ENCODE results near the gene GGT5.

GGT5 gene

DNA sequence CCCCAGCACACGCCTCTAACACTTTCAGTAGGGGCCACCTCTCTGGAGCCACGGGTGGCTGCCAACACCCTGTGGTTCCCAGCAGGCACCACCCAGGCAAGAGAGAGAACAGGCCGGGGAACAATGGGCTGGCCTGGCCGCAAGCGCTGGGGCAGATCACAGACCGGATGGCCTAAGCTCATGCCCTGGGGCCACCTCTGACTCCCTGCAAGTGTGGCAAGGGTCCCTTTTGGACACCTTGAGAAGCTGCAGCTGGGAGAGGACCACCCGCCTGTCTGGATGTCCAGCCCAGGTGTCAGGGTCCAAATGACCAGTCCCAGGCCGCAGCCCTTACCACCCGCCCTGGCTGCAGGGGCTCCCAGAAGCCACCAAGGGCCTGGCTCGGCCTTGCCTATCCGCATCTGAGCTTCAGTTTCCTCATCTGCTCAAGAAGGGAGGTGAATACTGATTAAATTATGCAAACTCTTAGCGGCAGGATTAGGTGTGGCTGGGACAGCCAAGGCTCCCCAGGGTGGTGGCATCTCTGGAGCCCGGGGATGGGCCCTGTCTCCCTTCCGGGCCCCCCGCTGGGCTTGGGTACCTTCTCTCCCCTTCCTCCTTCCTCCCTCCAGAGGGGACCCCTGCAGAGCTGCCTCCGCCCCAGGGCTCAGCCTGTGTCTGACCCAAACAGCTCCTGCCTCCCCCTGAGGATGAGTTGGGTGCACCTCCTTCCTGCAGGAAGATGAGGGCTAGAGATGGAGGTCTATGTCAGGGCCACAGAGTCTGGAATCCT is 64.4 kb downstream of the GGT5 start:
- no peak for FAIRE-seq
- TF ChIP-seq POLR2A (IDR thresholded peaks at IDR 0.05; ENCODE audit: low read depth, low read length) (no peak), TAF1 (IDR thresholded peaks at IDR 0.05; ENCODE audit: low read depth, low read length) (no peak), POU2F2 (IDR thresholded peaks at IDR 0.05; ENCODE audit: low read depth, low read length) (no peak), SPI1 (IDR thresholded peaks at IDR 0.05; ENCODE audit: low read depth, low read length) (no peak), POLR2AphosphoS5 (IDR thresholded peaks at IDR 0.05; ENCODE audit: low read depth, low read length) (no peak), PAX5 (IDR thresholded peaks at IDR 0.05; ENCODE audit: insufficient read depth, low read length, severe bottlenecking) (no peak)
- no peak for DNase-seq (ENCODE audit: insufficient read length, low spot score)

DNA sequence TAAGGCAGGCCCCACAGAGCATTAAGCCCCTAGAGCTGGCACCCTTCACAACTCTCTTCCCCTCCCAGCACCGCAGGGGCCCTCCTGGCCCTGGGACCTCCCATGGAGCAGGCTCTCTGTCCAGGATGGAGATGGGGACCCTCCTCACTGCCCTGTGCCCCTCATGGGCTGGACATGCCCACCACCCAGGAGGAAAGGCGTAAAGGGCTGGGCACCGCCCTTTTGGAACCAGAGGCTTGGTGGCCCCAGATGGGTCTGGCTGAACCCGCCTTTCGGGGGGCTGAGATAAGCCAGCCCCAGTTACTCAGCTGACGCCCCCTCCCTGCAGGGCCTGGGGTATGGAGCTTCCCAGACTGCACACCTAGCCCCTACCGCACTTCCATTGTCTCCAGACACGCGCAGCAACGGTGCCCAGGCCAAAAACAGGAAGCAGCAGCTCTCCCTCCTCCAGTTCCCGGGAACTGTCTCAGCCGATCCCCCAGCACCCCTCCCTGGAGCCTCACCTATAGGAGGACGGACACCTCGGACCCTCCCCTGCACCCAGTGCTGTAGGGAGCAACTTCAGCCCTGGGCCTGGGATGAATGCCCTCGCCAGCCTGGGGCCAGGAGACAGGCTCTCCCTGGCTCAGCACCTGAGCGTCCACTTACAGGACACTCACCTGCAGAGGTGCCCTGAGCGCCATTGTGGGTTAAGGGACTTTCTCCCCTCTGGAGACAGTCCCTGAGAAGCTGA is 65.2 kb downstream of the GGT5 start:
- TF ChIP-seq PAX5 (IDR thresholded peaks at IDR 0.05; ENCODE audit: insufficient read depth, low read length, severe bottlenecking) = no peak
- TF ChIP-seq TAF1 (IDR thresholded peaks at IDR 0.05; ENCODE audit: low read depth, low read length) = no peak
- no peak; the same call in 1 of the 2 replicates for TF ChIP-seq POLR2AphosphoS5 (IDR thresholded peaks at IDR 0.05; ENCODE audit: low read depth, low read length)
- no peak for TF ChIP-seq POU2F2 (IDR thresholded peaks at IDR 0.05; ENCODE audit: low read depth, low read length)
- no peak for TF ChIP-seq SPI1 (IDR thresholded peaks at IDR 0.05; ENCODE audit: low read depth, low read length)
- no peak for TF ChIP-seq POLR2A (IDR thresholded peaks at IDR 0.05; ENCODE audit: low read depth, low read length)
- no peak for FAIRE-seq
- DNase-seq (ENCODE audit: insufficient read length, low spot score) = no peak

DNA sequence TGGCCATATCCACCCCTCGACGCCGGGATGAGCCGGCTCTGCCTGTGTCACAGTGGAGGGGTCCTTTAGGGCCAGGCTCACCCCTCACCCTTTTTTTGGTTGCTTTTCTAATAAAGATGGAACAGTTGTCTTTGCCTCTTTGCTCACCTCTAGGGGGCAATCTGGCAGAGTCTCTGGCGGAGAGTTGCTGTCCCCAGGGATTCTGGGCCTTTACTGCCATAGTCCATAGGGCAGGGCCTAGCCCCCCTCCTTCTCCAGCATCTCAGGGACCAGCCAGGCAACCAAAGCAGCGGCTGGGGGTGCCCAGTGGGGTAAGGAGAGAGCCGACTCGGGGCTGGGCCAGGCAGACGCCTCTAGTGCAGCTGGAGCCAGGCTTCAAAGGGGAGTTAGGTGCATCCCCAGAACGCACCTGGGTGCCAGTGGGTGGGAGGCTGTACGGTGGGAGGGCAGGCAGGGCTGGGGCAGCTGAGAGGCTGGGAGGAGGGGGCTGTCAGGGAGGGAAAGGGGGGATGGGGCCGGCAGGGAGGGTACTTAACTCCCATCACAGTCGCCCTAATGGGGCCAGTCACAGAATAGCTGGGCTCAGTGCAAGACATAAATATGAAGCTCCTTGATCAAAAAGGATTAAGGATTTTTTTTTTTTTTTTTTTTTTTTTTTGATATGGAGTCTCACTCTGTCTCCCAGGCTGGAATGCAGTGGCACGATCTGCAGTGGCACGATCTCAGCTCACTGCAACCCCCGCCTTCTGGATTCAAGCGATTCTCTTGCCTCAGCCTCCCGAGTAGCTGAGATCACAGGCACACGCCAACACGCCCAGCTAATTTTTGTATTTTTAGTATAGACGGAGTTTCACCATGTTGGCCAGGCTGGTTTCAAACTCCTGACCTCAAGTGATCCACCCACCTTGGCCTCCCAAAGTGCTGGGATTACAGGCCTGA is 66.1 kb downstream of the GGT5 start:
- no peak for FAIRE-seq
- TF ChIP-seq PAX5 (IDR thresholded peaks at IDR 0.05; ENCODE audit: insufficient read depth, low read length, severe bottlenecking) = no peak
- no peak for TF ChIP-seq POLR2A (IDR thresholded peaks at IDR 0.05; ENCODE audit: low read depth, low read length)
- TF ChIP-seq POU2F2 (IDR thresholded peaks at IDR 0.05; ENCODE audit: low read depth, low read length) = no peak
- TF ChIP-seq POLR2AphosphoS5 (IDR thresholded peaks at IDR 0.05; ENCODE audit: low read depth, low read length) = no peak
- no peak for TF ChIP-seq SPI1 (IDR thresholded peaks at IDR 0.05; ENCODE audit: low read depth, low read length)
- TF ChIP-seq TAF1 (IDR thresholded peaks at IDR 0.05; ENCODE audit: low read depth, low read length) = no peak
- no peak for DNase-seq (ENCODE audit: insufficient read length, low spot score)

DNA sequence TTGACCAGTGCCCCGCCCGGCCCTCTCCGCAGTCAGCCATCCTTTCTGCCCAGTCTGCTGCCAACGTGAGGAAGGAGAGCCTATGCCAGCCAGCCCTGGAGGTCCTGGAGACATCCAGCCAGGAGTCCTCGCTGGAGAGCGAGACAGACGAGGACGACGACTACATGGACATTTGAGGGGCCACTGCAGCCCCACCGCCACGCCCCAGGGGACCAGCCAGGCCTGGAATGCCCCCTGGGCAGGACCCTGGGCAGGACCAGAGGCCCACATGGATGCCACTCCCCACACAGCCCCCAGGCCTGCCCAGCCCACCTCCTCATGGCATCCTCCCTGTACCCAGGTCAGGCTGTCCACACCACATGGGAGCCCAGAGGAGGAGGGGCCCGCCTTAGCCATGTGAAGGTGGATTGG is 66.9 kb downstream of the GGT5 start:
- FAIRE-seq (no peak), DNase-seq (ENCODE audit: insufficient read length, low spot score) (no peak)
- no peak for TF ChIP-seq POU2F2 (IDR thresholded peaks at IDR 0.05; ENCODE audit: low read depth, low read length)

DNA sequence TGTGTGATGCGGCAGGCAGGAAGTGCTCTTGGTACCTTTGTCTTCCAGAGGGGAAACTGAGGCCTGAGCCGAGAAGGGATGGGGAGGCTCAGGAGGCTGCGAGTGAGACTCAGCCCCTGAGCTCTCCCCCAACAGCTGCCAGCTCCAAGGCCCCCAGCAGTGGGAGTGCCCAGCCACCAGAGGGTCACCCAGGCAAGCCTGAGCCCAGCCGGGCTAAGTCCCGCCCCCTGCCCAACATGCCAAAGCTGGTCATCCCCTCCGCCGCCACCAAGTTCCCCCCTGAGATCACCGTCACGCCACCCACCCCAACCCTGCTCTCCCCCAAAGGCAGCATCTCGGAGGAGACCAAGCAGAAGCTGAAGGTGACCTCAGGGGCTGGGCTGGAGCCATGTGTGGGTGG is 67.4 kb downstream of the GGT5 start:
- TF ChIP-seq TAF1 (IDR thresholded peaks at IDR 0.05; ENCODE audit: low read depth, low read length) (no peak), POLR2A (IDR thresholded peaks at IDR 0.05; ENCODE audit: low read depth, low read length) (no peak), POU2F2 (IDR thresholded peaks at IDR 0.05; ENCODE audit: low read depth, low read length) (no peak), POLR2AphosphoS5 (IDR thresholded peaks at IDR 0.05; ENCODE audit: low read depth, low read length) (no peak)

DNA sequence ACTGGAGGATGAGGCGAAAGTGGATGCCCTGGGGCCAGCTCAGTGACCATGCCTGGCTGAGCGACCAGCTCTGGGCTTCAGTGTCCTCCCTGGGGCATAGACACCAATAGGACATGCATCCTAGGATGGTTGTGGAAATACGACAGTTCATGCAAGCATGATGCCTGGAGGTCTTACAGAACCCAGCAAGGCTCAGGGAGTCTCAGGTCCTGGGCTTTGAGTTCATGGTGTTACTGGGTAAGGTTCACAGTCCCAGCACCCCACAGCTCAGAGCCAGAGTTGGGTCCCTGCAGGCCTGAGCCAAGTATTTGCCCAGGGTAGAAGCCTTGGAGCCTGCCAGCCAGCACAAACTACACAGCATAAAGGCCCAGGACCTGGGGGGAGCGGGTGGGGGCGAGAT is 67.8 kb downstream of the GGT5 start:
- TF ChIP-seq POLR2A (IDR thresholded peaks at IDR 0.05; ENCODE audit: low read depth, low read length) (no peak), TAF1 (IDR thresholded peaks at IDR 0.05; ENCODE audit: low read depth, low read length) (no peak), POLR2AphosphoS5 (IDR thresholded peaks at IDR 0.05; ENCODE audit: low read depth, low read length) (no peak), POU2F2 (IDR thresholded peaks at IDR 0.05; ENCODE audit: low read depth, low read length) (no peak), SPI1 (IDR thresholded peaks at IDR 0.05; ENCODE audit: low read depth, low read length) (no peak), PAX5 (IDR thresholded peaks at IDR 0.05; ENCODE audit: insufficient read depth, low read length, severe bottlenecking) (no peak)
- FAIRE-seq = no peak
- DNase-seq (ENCODE audit: insufficient read length, low spot score) = no peak

More for the DNA sequence above, 67.4 kb downstream of the GGT5 start:
- DNase-seq (ENCODE audit: insufficient read length, low spot score) = no peak
- no peak for FAIRE-seq

DNA sequence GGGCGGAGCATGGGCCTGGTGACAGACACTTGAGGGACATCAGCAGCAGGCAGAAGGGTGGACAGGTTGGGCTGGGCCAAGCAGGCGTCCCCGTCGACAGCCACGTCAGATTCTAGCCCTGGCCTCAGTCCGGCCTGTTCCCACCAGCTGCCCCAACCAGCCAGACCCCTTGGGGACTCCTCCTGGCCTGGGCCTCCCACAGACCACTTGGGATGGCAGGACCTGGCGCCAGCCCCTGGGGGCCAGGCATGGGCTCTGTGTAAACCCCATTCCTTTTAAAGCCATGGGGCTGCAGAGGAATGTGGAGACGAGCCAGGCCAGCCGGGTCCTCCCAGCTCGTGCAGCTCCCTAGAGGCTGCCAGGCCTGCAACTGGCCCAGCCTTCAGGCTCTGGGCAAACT is 68.3 kb downstream of the GGT5 start:
- TF ChIP-seq POLR2A (IDR thresholded peaks at IDR 0.05; ENCODE audit: low read depth, low read length) (no peak), SPI1 (IDR thresholded peaks at IDR 0.05; ENCODE audit: low read depth, low read length) (no peak), POLR2AphosphoS5 (IDR thresholded peaks at IDR 0.05; ENCODE audit: low read depth, low read length) (no peak), TAF1 (IDR thresholded peaks at IDR 0.05; ENCODE audit: low read depth, low read length) (no peak), POU2F2 (IDR thresholded peaks at IDR 0.05; ENCODE audit: low read depth, low read length) (no peak), PAX5 (IDR thresholded peaks at IDR 0.05; ENCODE audit: insufficient read depth, low read length, severe bottlenecking) (no peak)
- DNase-seq (ENCODE audit: insufficient read length, low spot score) (no peak), FAIRE-seq (no peak)

DNA sequence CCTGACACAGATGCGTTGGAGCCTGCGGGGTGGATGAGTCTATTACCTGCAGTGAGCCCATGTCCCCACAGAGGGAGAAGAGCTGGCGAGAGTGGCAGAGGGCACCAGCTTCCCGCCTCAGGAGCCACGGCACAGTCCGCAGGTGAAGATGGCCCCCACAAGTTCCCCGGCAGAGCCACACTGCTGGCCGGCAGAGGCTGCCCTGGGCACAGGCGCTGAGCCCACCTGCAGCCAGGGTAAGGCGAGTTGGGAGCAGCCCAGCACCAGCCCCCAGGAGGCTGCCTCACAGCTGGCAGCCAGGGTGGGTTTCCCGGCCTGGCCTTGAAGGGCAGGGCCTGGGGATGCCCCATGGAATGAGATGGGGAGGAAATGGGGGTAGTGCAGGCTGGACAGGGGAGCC is 68.8 kb downstream of the GGT5 start:
- FAIRE-seq = no peak
- no peak for DNase-seq (ENCODE audit: insufficient read length, low spot score)
- TF ChIP-seq POU2F2 (IDR thresholded peaks at IDR 0.05; ENCODE audit: low read depth, low read length) (no peak), POLR2A (IDR thresholded peaks at IDR 0.05; ENCODE audit: low read depth, low read length) (no peak)

DNA sequence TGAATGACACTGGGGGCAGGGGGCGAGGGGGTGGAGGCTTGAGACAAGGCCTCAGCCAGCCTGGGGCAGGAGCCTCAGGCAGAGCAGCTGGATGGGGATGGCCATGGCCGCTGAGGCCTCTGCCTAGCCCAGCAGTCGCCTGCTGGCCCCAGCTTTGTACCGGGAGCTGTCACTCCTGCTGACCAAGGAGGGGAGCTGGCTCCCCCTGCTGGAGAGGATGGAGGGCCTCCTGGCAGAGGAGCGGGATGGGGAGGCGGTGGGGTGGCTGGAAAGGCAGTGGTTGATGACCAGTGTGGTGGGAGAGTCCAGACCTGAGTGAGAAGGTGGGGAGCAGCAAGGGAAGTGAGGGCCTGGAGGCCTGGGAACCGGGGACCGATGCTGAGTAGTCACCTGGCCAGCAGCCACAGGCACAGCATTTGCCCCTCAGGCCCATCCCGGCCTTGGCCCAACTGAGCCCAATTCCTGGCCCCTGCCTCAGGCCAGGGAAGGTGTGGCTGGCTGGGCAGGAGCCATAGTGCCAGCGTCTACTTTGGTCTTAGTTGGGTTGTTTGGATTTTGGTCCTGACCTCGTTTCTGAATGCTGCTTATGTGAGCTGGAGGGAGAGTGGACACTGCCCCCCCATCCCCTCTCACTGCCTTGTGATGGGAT is 69.6 kb downstream of the GGT5 start:
- TF ChIP-seq PAX5 (IDR thresholded peaks at IDR 0.05; ENCODE audit: insufficient read depth, low read length, severe bottlenecking) (no peak), POU2F2 (IDR thresholded peaks at IDR 0.05; ENCODE audit: low read depth, low read length) (no peak), SPI1 (IDR thresholded peaks at IDR 0.05; ENCODE audit: low read depth, low read length) (no peak), POLR2AphosphoS5 (IDR thresholded peaks at IDR 0.05; ENCODE audit: low read depth, low read length) (no peak), POLR2A (IDR thresholded peaks at IDR 0.05; ENCODE audit: low read depth, low read length) (no peak), TAF1 (IDR thresholded peaks at IDR 0.05; ENCODE audit: low read depth, low read length) (no peak)
- DNase-seq (ENCODE audit: insufficient read length, low spot score) (peak; percentile 82), FAIRE-seq (peak; percentile 75)

Measured in GM12891 (cell line).